Measurements from ENCODE around the gene SMG1. TPM values are rescaled to one million over a fixed set of nuclear protein-coding genes. Genes with fewer than 3 reads are reported as not detected.

Gene SMG1
- total and polyA plus RNA-seq, 10 of the 15 experiments (the other 5 are each of a cell fraction or from before 2014, with no cell fraction given), result 3.9 to 66.7 (median 37.0) TPM

DNA sequence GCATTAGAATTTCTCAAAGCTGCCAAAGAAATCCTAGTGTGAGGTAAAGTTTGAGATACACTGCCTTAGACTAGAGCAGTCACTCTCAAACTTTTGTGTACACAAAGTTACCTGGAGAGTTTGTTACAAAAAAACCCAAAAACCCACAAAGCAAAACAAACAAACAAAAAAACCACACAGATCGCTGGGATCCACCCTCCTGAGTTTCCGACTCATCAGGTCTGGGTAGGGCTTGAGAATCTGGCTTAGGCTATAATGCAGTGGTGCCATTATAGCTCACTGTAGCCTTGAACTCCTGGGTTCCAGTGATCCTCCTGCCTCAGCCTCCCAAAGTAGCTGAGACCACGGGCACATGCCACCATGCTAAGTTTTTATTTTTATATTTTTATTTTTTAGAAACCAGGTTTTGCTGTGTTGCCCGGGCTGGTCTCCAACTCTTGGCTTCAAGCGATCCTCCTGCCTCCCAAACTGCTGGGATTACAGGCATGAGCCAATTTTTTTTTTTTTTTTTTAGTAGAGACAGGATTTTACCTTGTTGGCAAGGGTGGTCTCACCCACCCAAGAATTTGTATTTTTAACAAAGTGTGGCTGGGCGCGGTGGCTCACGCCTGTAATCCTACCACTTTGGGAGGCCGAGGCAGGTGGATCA is 22.3 kb upstream of the SMG1 start:
- Histone ChIP-seq H3K9me3 (replicated peaks; ENCODE audit: control insufficient read depth, insufficient read depth, low read length) (no peaks in the 10 kb centered on the region; the same call in 2 of the 3 replicates), H3K4me1 (ENCODE audit: control insufficient read depth, insufficient read depth, low read length) (peaks cover 8% of the 10 kb centered on the region), H3K36me3 (ENCODE audit: control insufficient read depth in 2 of 2, insufficient read depth in 2 of 2, low read length in 1 of 2) (no peaks in the 10 kb centered on the region), H4K20me1 (ENCODE audit: control insufficient read depth, insufficient read depth) (no peaks in the 10 kb centered on the region), H3K4me2 (ENCODE audit: control insufficient read depth, insufficient read depth) (no peak overlapping the region), H2AFZ (ENCODE audit: control insufficient read depth, low read depth, low read length) (no peak overlapping the region), H3K9ac (ENCODE audit: control insufficient read depth, insufficient read depth, low read length) (no peak overlapping the region), H3K4me3 (no peak overlapping the region), H3K79me2 (ENCODE audit: control insufficient read depth, insufficient read depth, low read length) (no peaks in the 10 kb centered on the region), H3K27ac (ENCODE audit: control insufficient read depth, insufficient read depth) (no peak overlapping the region), H3K27me3 (replicated peaks in 1 of 2; ENCODE audit: control insufficient read depth in 2 of 2, insufficient read depth in 2 of 2, low read length in 1 of 2) (no peaks in the 10 kb centered on the region)
- FAIRE-seq, result no peak
- ChIA-PET CTCF (no interaction called here), POLR2A (interaction anchor here (1.2 kb wide), 1 partner anchor 21 kb away, joined by 3 read pairs; no protein-coding TSS in a partner anchor), RAD21 (ENCODE audit: unreplicated experiment) (interaction anchor here (1.5 kb wide), 1 partner anchor 145 kb away, joined by 3 read pairs; no protein-coding TSS in a partner anchor), SMC1A (ENCODE audit: uncharacterized antibody, unreplicated experiment) (no interaction called here)
- DNase-seq (ENCODE audit: low read depth, low spot score), result no peak
- no peak for ATAC-seq
- 78% methylated on average over 9 of the region's 9 CpGs for WGBS (ENCODE audit: insufficient coverage, insufficient replicate concordance, low lambda C conversion rate, missing lambda C conversion rate)
- BruUV-seq (replicated peaks), result no TSS peak
- in situ Hi-C loops (cut with MboI) (no loop called here), intact Hi-C loops (cut with micrococcal nuclease; ENCODE audit: unreplicated experiment) (no loop called here)
- no peak for TF ChIP-seq RUNX3 (IDR thresholded peaks at IDR 0.05; ENCODE audit: low read length)
- no peak for TF ChIP-seq FOXK2 (IDR thresholded peaks at IDR 0.05)
- TF ChIP-seq STAT1 (conservative IDR thresholded peaks at IDR 0.05), result no peak
- TF ChIP-seq BCL11A (IDR thresholded peaks at IDR 0.05; ENCODE audit: low read depth, low read length), result no peak
- no peak for TF ChIP-seq SMAD5 (IDR thresholded peaks at IDR 0.05; ENCODE audit: low read depth)
- TF ChIP-seq RCOR1 (conservative IDR thresholded peaks at IDR 0.05; ENCODE audit: low read depth, low read length), result no peak
- no peak for TF ChIP-seq RBBP5 (conservative IDR thresholded peaks at IDR 0.05)
- TF ChIP-seq, protein P1, sequence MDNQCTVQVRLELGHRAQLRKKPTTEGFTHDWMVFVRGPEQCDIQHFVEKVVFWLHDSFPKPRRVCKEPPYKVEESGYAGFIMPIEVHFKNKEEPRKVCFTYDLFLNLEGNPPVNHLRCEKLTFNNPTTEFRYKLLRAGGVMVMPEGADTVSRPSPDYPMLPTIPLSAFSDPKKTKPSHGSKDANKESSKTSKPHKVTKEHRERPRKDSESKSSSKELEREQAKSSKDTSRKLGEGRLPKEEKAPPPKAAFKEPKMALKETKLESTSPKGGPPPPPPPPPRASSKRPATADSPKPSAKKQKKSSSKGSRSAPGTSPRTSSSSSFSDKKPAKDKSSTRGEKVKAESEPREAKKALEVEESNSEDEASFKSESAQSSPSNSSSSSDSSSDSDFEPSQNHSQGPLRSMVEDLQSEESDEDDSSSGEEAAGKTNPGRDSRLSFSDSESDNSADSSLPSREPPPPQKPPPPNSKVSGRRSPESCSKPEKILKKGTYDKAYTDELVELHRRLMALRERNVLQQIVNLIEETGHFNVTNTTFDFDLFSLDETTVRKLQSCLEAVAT (IDR thresholded peaks at IDR 0.05), result no peak
- no peak for TF ChIP-seq ZZZ3 (IDR thresholded peaks at IDR 0.05; ENCODE audit: control insufficient read depth, insufficient read length, low read depth)
- TF ChIP-seq ASH2L (IDR thresholded peaks at IDR 0.05; ENCODE audit: borderline replicate concordance, low read depth), result no peak
- no peak for TF ChIP-seq NR2C2 (IDR thresholded peaks at IDR 0.05; ENCODE audit: borderline replicate concordance, control insufficient read depth, insufficient read length, low read depth)
- TF ChIP-seq BMI1 (IDR thresholded peaks at IDR 0.05; ENCODE audit: borderline replicate concordance), result no peak
- no peak for TF ChIP-seq MXI1 (IDR thresholded peaks at IDR 0.05; ENCODE audit: low read depth, low read length)
- TF ChIP-seq IRF4 (IDR thresholded peaks at IDR 0.05; ENCODE audit: low read depth, low read length), result no peak
- no peak for TF ChIP-seq POLR2A (IDR thresholded peaks at IDR 0.05; ENCODE audit: low read depth, low read length)
- TF ChIP-seq POU2F2 (IDR thresholded peaks at IDR 0.05; ENCODE audit: borderline replicate concordance, low read depth, low read length), result no peak
- no peak for TF ChIP-seq LARP7 (IDR thresholded peaks at IDR 0.05)

All from GM12878 (cell line).